Measurements from ENCODE around the gene ITPRIP.

GRCh38 chr10:104293781-104294321, 44.4 kb downstream of the ITPRIP start:
- TF ChIP-seq CTCF (IDR thresholded peaks at IDR 0.05) (no peak), POLR2A (IDR thresholded peaks at IDR 0.05) (no peak)
